Upper lobe of left lung (tissue), 6 donors: ENCODE measurements around the gene ARMS2. TPM values are rescaled to one million over a fixed set of nuclear protein-coding genes. Genes with fewer than 3 reads are reported as not detected.

Experiments used
- ATAC-seq, 2 donors: fragments of 200-7000 bp; cut with Tn5 transposase; one replicate each; pipeline ENCODE4 v1.9.1; 2022; ENCODE audit warnings: mild to moderate bottlenecking in 2 of 2, moderate library complexity in 2 of 2; ENCODE audit not compliant: low FRiP score in 2 of 2
- DNase-seq, 2 donors: peaks; one replicate each; pipeline ENCODE4 v3.0.0-alpha.2; 2019 to 2020
- H3K27ac ChIP-seq, 4 donors: fragments of 200-600 bp; sonication (generic); one replicate each; pipeline ENCODE4 v1.5.1; 2016 to 2019
- H3K27me3 ChIP-seq, 4 donors: fragments of 200-600 bp; sonication (generic); one replicate each; pipeline ENCODE4 v1.5.1; 2017 to 2019
- H3K36me3 ChIP-seq, 4 donors: fragments of 200-600 bp; sonication (generic); one replicate each; pipeline ENCODE4 v1.5.1; 2016 to 2019
- H3K4me1 ChIP-seq, 4 donors: fragments of 200-600 bp; sonication (generic); one replicate each; pipeline ENCODE4 v1.5.1; 2018 to 2019
- H3K4me3 ChIP-seq, 4 donors: fragments of 200-600 bp; sonication (generic); one replicate each; pipeline ENCODE4 v1.5.1; 2017 to 2019; ENCODE audit warnings: mild to moderate bottlenecking in 2 of 4, moderate library complexity in 1 of 4
- H3K9me3 ChIP-seq, 4 donors: fragments of 200-600 bp; sonication (generic); one replicate each; pipeline ENCODE4 v1.5.1; 2018 to 2019
- EP300 ChIP-seq, 4 donors: sonication (generic); formaldehyde crosslinking; IDR thresholded peaks; one replicate each; pipeline ENCODE4 v1.5.1; 2017; ENCODE audit warnings: antibody characterized with exemption in 4 of 4, control low read depth in 2 of 4
- POLR2A ChIP-seq, 4 donors: fragments of 450-650 bp; IDR thresholded peaks; one replicate each; pipeline ENCODE4 v1.5.1; 2016 to 2017; ENCODE audit warnings: antibody characterized with exemption in 4 of 4, mild to moderate bottlenecking in 2 of 4
- POLR2AphosphoS5 ChIP-seq, 2 donors: sonication (generic); formaldehyde crosslinking; IDR thresholded peaks; one replicate each; pipeline ENCODE4 v1.5.1; 2017; ENCODE audit warnings: antibody characterized with exemption in 2 of 2
- WGBS, 2 donors: methylation state at CpG; one replicate each; pipeline ENCODE4 v1.1.5; 2017 to 2018; 5-methylcytosine and 5-hydroxymethylcytosine counted together
- small RNA-seq, 4 donors: library from RNA; depleted of rRNA; stranded (forward); fragments of <200 nt; gene quantifications; one replicate each; pipeline ENCODE3, GENCODE V24; 2016
- total RNA-seq, 6 donors: library from RNA; depleted of rRNA in 4 of 6; stranded (reverse); fragments of >200 nt in 4 of 6; gene quantifications; one replicate each; pipeline versions ENCODE4 v1.1.0 to v1.2.1, GENCODE V29; 2016 to 2021
- TF ChIP-seq, protein P1 (sequence below), 6 experiments: fragments of 450-650 bp in 4 of 6; fragments of 200-600 bp in 2 of 6; sonication (generic) in 2 of 6; IDR thresholded peaks; one replicate each; pipeline ENCODE4 v1.5.1; 2016 to 2019; ENCODE audit warnings: antibody characterized with exemption in 6 of 6
- donor health status: DM: no; HTN: no; CAD: no; lungs with moderate emphysema.
- donor health status: DM: no; HTN: yes; CAD: no; lungs with severe emphysema.

The ARMS2 gene
- total RNA-seq, 6 donors from 2014 or later = not detected

DNA sequence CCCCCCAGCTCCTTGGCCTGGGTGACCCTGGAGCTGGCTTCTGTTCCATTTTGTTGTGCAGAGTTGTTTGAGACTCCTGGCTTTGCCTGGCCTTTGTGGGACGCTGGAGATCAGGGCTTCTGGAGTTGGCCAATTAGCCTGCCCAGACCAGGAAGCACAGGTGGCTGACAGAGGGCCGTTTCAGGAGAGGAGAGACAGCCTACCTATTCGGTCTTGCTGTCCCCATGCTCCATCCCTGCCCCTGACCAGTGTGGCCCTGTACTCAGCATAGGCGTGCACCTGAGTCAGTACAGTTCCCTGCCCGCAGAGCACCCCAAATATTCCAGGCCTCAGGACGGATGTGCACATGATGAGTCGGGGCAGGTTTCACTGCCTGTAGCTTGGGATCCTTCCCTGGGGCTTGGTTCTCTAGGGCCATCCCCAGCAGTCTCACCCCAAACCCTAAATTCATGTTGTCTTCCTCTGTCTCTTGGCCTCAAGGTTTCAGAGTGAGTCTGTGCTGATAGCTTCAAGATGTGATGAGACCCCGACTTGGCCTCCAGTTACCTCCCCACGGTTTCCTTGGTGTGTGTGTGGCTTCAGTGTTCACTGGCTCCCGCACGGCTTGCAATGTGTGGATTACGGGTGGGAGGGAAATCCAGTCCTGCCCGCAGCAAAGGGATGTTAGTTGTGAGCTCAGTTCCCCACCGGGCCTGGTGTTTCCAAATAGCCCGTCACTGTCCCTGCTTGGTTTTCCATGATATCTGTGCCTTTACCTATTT, 51.6 kb downstream of the ARMS2 start:
- no peak for ATAC-seq
- Histone ChIP-seq H3K9me3 (no peaks in the 10 kb centered on the region), H3K27ac (no peak overlapping the region), H3K27me3 (no peaks in the 10 kb centered on the region), H3K36me3 (peaks cover 0 to 23% (median 13%) of the 10 kb centered on the region in 4 donors), H3K4me3 (no peak overlapping the region), H3K4me1 (peaks cover 0 to 8% (median 3%) of the 10 kb centered on the region in 4 donors)
- TF ChIP-seq POLR2AphosphoS5 (IDR thresholded peaks at IDR 0.05) = no peak
- TF ChIP-seq POLR2A (IDR thresholded peaks at IDR 0.05) = no peak
- TF ChIP-seq EP300 (IDR thresholded peaks at IDR 0.05) = no peak
- TF ChIP-seq, protein P1, sequence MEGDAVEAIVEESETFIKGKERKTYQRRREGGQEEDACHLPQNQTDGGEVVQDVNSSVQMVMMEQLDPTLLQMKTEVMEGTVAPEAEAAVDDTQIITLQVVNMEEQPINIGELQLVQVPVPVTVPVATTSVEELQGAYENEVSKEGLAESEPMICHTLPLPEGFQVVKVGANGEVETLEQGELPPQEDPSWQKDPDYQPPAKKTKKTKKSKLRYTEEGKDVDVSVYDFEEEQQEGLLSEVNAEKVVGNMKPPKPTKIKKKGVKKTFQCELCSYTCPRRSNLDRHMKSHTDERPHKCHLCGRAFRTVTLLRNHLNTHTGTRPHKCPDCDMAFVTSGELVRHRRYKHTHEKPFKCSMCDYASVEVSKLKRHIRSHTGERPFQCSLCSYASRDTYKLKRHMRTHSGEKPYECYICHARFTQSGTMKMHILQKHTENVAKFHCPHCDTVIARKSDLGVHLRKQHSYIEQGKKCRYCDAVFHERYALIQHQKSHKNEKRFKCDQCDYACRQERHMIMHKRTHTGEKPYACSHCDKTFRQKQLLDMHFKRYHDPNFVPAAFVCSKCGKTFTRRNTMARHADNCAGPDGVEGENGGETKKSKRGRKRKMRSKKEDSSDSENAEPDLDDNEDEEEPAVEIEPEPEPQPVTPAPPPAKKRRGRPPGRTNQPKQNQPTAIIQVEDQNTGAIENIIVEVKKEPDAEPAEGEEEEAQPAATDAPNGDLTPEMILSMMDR (IDR thresholded peaks at IDR 0.05) = no peak
- no peak for DNase-seq
- 88 to 95% methylated on average over 13 to 15 of the region's 15 CpGs for WGBS, 2 donors

Small RNA genes within 50 kb of the gene (small RNA-seq; reads per million reads assigned to genes)
- gene MIR3941 = 0 reads per million in 4 donors

Other genes starting within 250 kb of the ARMS2 start
- 1 to 10 TPM in 1 of 6 donors, under 1 TPM in 2, not detected in 3; 0.20 to 1.8 (median 0.91) TPM for gene BTBD16, start 183.4 kb upstream of the ARMS2 start, total RNA-seq
- gene PLEKHA1, start 79.9 kb upstream of the ARMS2 start, total RNA-seq = 10 to 100 TPM; 29.5 to 78.4 (median 43.7) TPM
- 10 to 100 TPM; 20.7 to 72.8 (median 36.2) TPM for gene HTRA1, start 6.9 kb downstream of the ARMS2 start, total RNA-seq
- 100 to 1,000 TPM in 1 of 6 donors, 10 to 100 TPM in 5; 16.8 to 201 (median 39.4) TPM for gene DMBT1, start 106.1 kb downstream of the ARMS2 start, total RNA-seq
- gene C10orf120, start 245.2 kb downstream of the ARMS2 start, total RNA-seq = not detected